OCI-LY1 (cell line): ENCODE results near the gene STAMBPL1.

Experiments used
- EZH2 ChIP-seq: fragments of 200-600 bp; sonication (generic), shearing (Covaris generic); IDR thresholded peaks from 2 replicates; pipeline ENCODE4 v1.8.0; 2017; ENCODE audit warnings: borderline replicate concordance, mixed run types, mild to moderate bottlenecking, antibody characterized with exemption, low read length, moderate library complexity, mixed read lengths
- TF ChIP-seq, protein P1 (sequence below): fragments of 200-600 bp; sonication (generic), shearing (Covaris generic); IDR thresholded peaks from 2 replicates; pipeline ENCODE4 v1.5.1; 2017; ENCODE audit warnings: mild to moderate bottlenecking, antibody characterized with exemption, low read length, moderate library complexity, mixed read lengths

DNA sequence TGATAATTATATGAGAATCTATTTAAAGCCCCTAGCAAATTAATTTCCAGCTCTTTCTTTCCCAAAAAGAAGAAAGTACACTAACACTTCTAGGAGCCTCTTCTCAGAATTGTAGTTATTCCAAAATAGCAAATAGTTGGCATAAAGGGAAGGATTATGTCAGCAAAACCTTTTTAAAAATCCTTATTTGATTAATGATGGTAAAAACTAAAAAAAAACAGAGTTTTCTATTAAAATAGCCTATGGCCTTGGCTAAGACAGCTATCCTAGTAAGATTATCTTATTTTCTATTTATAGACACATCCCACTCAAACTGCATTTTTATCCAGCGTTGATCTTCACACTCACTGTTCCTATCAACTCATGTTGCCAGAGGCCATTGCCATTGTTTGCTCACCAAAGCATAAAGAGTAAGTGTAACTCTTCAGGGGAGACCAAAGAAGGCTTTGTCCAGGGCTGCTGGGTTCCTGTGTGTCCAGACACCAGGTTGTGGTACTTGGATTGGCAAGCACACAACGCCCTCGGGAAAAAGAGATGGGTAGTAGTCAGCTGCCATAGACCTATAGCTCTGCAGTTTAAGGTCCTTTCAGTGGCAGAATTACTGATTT is 41.0 kb downstream of the STAMBPL1 start:
- TF ChIP-seq, protein P1, sequence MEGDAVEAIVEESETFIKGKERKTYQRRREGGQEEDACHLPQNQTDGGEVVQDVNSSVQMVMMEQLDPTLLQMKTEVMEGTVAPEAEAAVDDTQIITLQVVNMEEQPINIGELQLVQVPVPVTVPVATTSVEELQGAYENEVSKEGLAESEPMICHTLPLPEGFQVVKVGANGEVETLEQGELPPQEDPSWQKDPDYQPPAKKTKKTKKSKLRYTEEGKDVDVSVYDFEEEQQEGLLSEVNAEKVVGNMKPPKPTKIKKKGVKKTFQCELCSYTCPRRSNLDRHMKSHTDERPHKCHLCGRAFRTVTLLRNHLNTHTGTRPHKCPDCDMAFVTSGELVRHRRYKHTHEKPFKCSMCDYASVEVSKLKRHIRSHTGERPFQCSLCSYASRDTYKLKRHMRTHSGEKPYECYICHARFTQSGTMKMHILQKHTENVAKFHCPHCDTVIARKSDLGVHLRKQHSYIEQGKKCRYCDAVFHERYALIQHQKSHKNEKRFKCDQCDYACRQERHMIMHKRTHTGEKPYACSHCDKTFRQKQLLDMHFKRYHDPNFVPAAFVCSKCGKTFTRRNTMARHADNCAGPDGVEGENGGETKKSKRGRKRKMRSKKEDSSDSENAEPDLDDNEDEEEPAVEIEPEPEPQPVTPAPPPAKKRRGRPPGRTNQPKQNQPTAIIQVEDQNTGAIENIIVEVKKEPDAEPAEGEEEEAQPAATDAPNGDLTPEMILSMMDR = no peak
- no peak for TF ChIP-seq EZH2
